ENCODE results near the gene PLD4. TPM values are rescaled to one million over a fixed set of nuclear protein-coding genes. Genes with fewer than 3 reads are reported as not detected.

PLD4 gene
- total and polyA plus RNA-seq, 2 experiments from 2014 or later, result not detected

GRCh38 chr14:104940526-104941150 lies 16.0 kb downstream of the PLD4 start:
- TF ChIP-seq JUNB (IDR thresholded peaks at IDR 0.05; ENCODE audit: unreplicated experiment) (no peak), EZH2phosphoT487 (IDR thresholded peaks at IDR 0.05; ENCODE audit: unreplicated experiment) (no peak), ZNF462 (CRISPR knock-in tag; IDR thresholded peaks at IDR 0.05) (no peak), EZH2 (IDR thresholded peaks at IDR 0.05; ENCODE audit: low read depth, unreplicated experiment) (no peak), CTCF (conservative IDR thresholded peaks at IDR 0.05; ENCODE audit: low read depth in 2 of 2) (peak; percentile 30 to 63)
- ATAC-seq (peak; percentile 76), DNase-seq (ENCODE audit: low spot score) (peak; percentile 28)
- peaks cover 26% of the 10 kb centered on the region for H3K27me3 Mint-ChIP-seq (ENCODE audit: insufficient read depth, low read depth, poor library complexity)
- H3K79me2 ChIP-seq (replicated peaks; ENCODE audit: insufficient read depth), result no peaks in the 10 kb centered on the region
- peaks cover 25% of the 10 kb centered on the region for H3K27me3 ChIP-seq (ENCODE audit: insufficient read depth)
- no peaks in the 10 kb centered on the region for H3F3A ChIP-seq (replicated peaks; ENCODE audit: low read depth)
- H3K9me2 ChIP-seq (ENCODE audit: insufficient read depth), result no peaks in the 10 kb centered on the region
- no peak overlapping the region for H3K4me2 ChIP-seq
- H3K9me3 Mint-ChIP-seq, result peaks cover 7% of the 10 kb centered on the region; the same call in 1 of the 3 replicates
- no peak overlapping the region for H3K4me3 ChIP-seq
- no peaks in the 10 kb centered on the region for H3K36me3 ChIP-seq (ENCODE audit: insufficient read depth)
- H3K27ac Mint-ChIP-seq, result no peak overlapping the region
- no peaks in the 10 kb centered on the region for H3K36me3 Mint-ChIP-seq (ENCODE audit: low read depth)
- H2AFZ ChIP-seq, result no peak overlapping the region
- no peaks in the 10 kb centered on the region for H4K20me1 ChIP-seq (replicated peaks; ENCODE audit: insufficient read depth)
- H3K4me3 Mint-ChIP-seq, result no peak overlapping the region
- no peak overlapping the region for H3K27ac ChIP-seq (ENCODE audit: low read depth)
- H3K4me1 Mint-ChIP-seq, result no peaks in the 10 kb centered on the region
- no peaks in the 10 kb centered on the region for H3K4me1 ChIP-seq (ENCODE audit: insufficient read depth)
